NCI-H1436 (cell line): Measurements from ENCODE around the gene HMGB1.
A peak's percentile ranks its signal among the peaks of the same experiment; 100 is the strongest.
"Not testable (repeated sequence)": the region's sequence is repeated elsewhere in the genome, so short reads cannot be mapped to it uniquely, and the experiment has no call there.

Source experiments
- DNase-seq: peaks from one replicate; lab custom pipeline; 2025; lab: John Stamatoyannopoulos, UW

Gene HMGB1

DNA sequence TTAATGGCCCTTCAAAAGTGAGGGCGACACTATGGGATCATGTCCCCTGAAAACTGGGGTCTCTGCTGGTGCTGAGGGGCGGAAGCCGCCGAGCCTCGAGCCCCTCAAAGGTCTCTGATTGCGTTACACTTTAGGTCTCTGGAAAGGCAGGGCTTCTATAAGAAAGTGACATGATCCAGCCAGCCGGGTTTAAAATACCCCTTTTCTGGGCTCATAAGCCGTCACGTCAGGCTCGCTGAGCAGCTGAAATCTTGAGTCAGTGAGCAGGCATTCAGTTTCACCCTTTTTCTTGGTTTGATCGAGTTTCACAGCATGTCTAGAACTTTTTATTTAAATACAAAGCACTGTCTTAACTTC lies 600 bp upstream of the HMGB1 start:
- no peak for DNase-seq

DNA sequence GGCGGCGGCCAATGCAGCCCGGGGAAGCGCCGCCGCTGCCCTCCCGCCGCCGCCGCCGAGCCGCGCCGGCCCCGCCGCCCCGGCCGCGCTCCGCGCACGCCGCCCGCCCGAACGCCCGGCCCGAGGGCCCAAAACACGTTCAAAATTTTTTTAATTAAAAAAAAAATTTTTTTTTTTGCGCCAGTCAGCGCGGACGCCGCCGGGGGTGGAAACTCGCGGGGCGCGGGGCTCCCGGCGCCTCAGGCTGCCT lies 468 bp downstream of the HMGB1 start:
- no peak for DNase-seq

DNA sequence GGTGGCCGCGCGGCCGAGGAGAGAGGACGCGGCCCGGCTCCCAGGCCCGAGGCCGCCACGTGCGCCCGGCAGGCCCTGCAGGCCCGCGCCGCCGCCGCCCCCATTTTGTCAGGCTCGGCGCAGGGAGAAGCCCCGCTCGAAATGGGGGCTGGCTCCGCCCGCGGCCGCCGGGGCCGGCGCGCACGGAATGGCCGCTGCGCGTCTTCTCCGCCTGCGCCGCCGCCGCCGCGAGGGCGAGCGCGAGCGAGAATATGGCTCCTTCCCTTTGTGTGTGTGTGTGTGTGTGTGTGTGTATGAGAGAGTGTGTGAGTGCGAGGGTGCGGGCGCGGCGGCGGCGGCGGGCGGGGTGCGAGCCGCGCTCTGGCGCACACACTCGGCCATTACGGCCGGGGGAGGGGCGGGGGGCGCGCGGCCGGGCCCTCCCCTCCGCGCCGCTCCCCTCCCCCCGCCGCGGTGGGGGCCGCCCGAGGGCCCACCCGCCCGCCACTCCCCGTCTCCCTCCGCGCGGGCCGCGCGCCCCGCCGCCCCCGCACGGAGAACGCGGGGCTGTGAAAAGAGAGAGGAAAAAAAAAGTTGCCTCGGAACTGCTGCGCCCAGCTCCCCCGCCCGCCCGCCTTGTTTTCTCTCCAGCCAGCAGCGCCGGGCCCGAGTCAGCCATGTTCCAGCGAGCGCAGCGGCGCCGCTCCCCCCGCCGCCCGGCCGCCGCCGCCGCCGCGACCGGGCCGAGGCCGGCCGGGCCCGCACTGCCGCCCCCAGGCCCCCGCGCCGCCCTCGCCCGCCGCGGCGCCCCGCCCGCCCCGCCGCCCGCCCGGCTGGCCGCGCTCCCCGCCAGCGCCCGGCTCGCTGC lies 1.0 kb downstream of the HMGB1 start:
- peak; percentile 39 for DNase-seq

GRCh38 chr13:30463787-30464495 lies 1.8 kb downstream of the HMGB1 start:
- no peak for DNase-seq

DNA sequence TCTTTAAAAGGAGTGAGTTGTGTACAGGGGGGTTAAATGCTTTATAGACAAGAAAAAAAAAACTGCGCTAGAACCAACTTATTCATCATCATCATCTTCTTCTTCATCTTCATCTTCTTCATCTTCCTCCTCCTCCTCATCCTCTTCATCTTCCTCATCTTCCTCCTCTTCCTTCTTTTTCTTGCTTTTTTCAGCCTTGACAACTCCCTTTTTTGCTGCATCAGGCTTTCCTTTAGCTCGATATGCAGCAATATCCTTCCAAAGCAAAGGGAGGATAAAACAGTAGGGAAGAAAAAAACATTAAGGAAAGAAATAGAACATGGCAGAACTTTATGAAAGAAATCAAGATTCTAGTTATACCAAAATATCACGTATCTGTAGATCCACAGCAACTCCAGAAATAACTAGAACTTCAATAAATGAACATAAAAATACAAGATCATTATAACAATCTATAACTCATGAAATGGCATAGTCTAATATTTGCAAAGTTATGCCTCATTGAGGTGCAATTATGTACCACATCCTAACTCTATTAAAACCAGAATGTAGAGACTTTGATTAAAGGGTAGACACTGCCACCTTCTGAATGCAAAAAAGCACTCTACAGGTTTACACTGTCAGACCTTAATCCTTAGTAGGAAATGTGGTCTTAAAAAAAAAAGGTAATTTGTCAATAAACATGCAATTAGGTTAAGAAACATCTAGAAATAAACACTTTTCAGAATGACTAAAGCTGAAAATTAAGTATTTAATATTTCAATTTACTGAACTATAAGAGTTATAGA lies 4.3 kb downstream of the HMGB1 start:
- not testable (repeated sequence) for DNase-seq

DNA sequence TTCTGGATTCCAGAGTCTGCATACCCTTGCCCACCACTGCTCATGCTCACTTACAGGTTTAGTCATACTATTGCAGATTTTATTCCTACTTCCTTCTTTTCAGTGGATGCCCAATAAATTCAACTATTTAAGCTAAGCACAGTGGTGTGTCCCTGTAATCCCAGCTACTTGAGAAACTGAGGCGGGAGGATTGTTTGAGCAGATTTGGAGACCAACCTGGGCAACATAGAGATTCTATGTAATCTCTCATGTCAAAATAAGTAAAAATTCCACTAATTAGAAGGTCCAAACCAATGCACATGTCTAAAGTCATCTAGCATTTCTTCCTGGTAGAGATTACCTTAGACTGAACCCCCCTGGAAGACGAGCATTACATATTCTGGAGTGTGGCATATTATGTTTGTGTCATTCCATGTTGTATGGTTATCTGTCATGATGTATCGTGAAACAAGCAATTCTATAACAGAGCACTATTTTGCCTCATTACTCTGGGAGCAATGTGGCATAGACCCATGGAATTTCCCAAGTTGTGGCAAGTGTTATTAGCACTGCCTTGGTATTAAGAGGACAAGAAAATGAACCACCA lies 8.3 kb downstream of the HMGB1 start:
- DNase-seq: no peak

DNA sequence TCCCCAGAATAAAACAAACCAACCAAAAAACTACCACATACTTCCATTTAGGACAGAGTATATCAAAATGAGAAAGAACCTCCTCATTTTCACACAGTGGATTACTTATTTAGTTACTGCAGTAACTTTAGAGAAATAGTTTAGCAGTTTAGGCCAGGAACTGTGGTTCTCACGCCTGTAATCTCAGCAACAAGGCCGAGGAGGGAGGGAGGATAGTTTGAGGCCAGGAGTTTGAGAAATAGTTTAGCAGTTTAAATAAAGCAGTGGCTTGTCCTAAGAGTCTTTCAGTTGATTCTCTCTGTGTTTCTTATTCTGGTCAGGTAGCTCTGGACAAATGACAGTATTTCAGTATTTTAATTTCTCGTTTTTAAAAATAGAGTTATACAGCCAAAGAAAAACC lies 9.4 kb downstream of the HMGB1 start:
- DNase-seq: no peak

DNA sequence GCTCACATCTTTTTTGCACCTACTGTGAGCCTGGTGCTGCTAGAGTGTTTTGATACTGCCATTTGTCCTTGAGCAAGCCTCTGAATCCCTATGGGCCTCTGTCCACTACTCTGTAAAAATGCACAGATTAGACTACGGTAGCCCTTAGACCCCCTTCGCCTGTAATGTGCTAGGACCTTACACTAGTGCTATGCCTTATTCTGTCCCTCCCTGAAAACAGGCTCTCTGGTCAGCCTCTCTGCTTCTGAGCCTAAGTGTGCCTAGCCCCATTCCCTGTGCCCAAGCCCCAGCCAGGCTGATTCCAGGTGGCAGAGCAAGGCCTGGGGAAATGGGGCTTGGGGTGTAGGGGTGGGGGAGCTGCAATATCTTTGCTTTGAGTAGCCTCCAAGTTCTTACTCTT lies 10.7 kb downstream of the HMGB1 start:
- DNase-seq: no peak

DNA sequence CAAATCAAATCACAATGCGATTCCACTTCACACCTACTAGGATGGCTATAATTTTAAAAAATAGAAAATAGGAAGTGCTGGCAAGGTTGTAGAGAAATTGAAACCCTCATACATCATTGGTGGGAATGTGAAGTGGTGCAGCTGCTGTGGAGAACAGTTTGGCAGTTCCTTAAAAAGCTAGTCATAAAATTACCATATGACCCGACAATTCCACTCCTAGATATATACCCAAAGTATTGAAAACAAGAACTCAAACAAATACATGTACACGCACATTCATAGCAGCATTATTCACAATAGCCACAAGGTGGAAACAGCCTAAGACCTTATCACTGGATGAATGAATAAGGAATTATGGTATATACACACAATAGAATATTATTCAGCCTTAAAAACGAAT lies 12.0 kb downstream of the HMGB1 start:
- DNase-seq: no peak

GRCh38 chr13:30451476-30451875 lies 14.3 kb downstream of the HMGB1 start:
- not testable (repeated sequence) for DNase-seq

DNA sequence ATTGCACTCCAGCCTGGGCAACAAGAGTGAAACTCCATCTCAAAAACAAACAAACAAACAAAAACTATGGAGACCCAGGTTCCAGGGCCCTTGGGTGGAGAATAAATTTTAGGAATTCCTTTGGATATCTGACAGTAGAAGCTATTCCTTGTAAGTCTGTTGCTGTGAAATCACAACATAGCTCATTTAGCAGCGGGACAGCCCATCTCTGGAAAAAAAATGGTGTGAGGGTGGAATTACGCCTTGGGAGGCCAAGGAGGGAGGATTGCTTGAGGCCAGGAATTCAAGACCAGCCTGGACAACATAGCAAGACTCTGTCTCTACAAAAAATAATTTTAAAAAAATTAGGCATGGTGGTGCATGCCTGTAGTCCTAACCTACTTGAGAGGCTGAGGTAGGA lies 15.7 kb downstream of the HMGB1 start:
- no peak for DNase-seq

GRCh38 chr13:30448441-30448840 lies 17.3 kb downstream of the HMGB1 start:
- no peak for DNase-seq

DNA sequence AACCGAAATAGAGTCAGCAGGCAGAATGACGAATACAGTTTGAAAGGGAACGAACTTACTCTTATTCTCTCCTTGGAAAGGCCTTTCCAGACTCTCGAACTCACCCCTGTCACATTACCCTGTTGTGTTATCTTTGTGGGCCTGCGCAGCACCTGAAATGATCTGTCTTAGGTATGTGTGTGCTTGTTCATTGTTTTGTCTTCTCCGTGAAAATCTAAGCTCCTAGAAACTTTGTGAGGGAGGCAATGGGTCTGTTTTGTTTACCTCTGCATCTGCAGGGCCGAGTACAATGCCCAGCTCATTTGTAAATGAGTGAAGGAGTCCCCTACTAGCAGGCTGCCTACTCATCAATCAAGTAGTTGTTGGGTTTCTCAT lies 19.6 kb downstream of the HMGB1 start:
- no peak for DNase-seq

DNA sequence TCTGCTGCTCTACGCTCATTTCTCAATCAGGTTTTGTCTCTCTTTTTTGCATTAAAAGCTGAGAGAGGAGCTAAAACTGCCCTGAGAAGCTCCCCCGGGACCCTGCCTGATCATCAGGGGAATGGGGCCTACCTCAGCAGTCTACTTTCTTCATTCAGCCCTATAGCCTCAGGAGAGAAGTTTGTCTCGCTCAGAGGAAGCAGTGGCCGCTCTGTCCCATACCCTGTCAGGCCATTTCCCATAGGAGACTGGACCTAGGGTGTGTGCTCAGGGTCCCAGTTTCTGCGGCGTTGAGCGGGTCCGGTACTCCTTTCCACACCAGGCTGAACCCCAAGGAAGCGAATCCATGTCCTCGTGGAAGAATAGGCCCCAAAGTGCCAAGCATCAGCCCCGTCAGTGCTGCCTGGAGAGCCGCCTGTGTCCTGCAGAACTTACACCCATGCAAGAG lies 21.8 kb downstream of the HMGB1 start:
- DNase-seq: no peak

DNA sequence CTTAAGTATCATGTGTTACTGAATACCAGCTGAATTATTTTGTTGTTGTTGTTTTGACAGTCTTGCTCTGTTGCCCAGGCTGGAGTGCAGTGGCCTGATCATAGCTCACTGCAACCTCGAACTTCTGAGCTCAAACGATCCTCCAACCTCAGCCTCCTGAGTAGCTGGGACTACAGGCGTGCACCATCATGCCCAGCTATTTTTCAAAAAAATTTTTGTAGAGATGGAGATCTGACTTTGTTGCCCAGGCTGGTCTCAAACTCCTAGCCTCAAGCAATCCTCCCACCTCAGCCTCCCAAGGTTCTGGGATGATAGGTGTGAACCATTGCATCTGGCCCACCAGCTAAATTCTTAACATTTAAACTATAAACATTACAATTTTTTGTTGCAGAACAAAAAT lies 22.2 kb downstream of the HMGB1 start:
- not testable (repeated sequence) for DNase-seq

GRCh38 chr13:30442926-30443325 lies 22.8 kb downstream of the HMGB1 start:
- DNase-seq: no peak

GRCh38 chr13:30440910-30441703 lies 24.6 kb downstream of the HMGB1 start:
- no peak for DNase-seq

GRCh38 chr13:30438286-30438685 lies 27.4 kb downstream of the HMGB1 start:
- no peak for DNase-seq

DNA sequence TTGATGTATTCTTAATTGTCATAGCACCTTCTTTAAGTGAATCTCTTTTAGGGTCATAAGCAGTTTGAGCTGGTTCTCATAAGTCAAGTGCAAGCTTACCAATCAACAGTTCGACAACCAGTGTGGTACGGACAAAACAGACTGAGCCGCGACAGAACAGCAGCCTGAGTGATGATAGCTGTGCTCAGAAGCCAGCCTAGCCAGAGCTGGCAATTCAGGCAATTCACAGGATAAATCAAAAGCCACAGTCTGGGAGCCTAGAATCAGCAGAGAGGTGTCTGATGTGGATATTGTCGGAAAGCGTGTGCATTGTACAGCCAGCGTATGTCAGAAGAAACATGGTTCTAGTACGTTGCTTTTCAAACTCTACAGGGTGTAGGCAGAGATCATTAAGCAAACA lies 28.6 kb downstream of the HMGB1 start:
- no peak for DNase-seq

DNA sequence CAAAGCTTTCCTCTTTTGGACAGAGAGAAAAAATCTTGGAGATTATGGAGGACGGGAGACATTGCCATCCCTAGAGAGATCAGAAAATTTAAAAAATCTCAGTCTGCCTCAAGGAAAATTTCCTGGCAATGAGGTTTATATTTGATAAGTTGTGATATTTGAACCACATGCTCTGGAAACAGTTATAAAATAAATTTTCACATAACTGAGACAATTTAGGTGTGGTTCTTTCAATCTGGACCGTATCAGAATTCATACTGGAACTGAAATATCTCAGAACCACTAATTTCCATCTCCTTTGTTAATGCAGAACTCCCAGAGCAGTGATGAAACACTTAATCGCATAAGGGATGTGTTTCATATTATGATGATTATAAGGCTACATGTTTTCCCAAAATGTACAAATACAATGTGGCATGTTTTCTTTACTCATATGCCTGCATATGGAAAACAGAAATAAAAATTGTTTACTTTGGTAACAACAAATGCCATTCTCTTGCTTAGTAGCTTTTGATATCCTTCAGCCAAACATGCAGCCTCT lies 29.8 kb downstream of the HMGB1 start:
- DNase-seq: no peak

GRCh38 chr13:30431269-30431940 lies 34.3 kb downstream of the HMGB1 start:
- DNase-seq: no peak
